ENCODE measurements around the gene CLTB. TPM values are rescaled to one million over a fixed set of nuclear protein-coding genes. Genes with fewer than 3 reads are reported as not detected.

Gene CLTB
- total and polyA plus RNA-seq, 2 of the 13 experiments (the other 11 are each of a cell fraction or from before 2014, with no cell fraction given), result 23.3 to 33.8 TPM

DNA sequence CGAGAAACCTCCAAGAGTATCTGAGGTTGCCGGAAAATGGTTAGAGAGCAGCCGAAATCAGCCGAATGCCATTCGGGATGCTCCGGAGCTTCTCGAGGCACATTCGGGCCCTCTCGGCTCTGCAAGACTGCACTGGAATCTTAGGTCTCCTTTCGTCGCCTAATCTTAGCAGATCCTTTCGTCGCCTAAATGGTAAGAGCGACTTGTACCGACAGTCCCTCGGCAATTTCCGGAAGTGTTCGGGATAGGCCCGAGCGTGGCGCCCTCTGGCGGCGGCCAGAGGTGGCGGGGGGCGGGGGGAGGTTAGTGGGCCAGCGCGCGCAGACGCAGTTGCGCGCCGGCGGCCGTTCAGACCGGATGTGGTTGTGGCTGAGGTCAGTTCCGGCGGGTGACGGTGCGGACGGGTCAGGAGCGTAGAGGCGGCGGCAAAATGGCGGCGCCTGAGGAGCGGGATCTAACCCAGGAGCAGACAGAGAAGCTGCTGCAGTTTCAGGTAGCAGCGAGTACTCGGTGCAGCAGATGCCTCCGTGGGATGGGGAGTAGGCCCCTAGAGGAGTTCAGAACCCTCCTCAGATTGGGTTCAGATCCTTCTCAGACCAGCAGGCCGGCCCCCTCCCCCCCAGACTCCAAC lies 31.8 kb upstream of the CLTB start, which contains the start of gene FAF2 (continued):
- TF ChIP-seq, protein P1, sequence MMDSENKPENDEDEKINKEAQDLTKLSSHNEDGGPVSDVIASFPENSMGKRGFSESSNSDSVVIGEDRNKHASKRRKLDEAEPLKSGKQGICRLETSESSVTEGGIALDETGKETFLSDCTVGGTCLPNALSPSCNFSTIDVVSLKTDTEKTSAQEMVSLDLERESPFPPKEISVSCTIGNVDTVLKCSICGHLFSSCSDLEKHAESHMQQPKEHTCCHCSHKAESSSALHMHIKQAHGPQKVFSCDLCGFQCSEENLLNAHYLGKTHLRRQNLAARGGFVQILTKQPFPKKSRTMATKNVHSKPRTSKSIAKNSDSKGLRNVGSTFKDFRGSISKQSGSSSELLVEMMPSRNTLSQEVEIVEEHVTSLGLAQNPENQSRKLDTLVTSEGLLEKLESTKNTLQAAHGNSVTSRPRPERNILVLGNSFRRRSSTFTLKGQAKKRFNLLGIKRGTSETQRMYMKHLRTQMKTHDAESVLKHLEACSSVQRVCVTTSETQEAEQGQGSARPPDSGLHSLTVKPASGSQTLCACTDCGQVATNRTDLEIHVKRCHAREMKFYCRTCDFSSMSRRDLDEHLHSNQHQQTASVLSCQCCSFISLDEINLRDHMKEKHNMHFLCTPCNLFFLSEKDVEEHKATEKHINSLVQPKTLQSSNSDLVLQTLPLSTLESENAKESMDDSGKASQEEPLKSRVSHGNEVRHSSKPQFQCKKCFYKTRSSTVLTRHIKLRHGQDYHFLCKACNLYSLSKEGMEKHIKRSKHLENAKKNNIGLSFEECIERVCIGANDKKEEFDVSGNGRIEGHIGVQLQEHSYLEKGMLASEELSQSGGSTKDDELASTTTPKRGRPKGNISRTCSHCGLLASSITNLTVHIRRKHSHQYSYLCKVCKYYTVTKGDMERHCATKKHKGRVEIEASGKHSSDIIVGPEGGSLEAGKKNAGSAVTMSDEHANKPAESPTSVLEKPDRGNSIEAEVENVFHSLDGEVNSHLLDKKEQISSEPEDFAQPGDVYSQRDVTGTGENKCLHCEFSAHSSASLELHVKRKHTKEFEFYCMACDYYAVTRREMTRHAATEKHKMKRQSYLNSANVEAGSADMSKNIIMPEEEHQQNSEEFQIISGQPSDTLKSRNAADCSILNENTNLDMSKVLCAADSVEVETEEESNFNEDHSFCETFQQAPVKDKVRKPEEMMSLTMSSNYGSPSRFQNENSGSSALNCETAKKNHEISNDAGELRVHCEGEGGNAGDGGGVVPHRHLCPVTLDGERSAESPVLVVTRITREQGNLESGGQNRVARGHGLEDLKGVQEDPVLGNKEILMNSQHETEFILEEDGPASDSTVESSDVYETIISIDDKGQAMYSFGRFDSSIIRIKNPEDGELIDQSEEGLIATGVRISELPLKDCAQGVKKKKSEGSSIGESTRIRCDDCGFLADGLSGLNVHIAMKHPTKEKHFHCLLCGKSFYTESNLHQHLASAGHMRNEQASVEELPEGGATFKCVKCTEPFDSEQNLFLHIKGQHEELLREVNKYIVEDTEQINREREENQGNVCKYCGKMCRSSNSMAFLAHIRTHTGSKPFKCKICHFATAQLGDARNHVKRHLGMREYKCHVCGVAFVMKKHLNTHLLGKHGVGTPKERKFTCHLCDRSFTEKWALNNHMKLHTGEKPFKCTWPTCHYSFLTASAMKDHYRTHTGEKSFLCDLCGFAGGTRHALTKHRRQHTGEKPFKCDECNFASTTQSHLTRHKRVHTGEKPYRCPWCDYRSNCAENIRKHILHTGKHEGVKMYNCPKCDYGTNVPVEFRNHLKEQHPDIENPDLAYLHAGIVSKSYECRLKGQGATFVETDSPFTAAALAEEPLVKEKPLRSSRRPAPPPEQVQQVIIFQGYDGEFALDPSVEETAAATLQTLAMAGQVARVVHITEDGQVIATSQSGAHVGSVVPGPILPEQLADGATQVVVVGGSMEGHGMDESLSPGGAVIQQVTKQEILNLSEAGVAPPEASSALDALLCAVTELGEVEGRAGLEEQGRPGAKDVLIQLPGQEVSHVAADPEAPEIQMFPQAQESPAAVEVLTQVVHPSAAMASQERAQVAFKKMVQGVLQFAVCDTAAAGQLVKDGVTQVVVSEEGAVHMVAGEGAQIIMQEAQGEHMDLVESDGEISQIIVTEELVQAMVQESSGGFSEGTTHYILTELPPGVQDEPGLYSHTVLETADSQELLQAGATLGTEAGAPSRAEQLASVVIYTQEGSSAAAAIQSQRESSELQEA (CRISPR knock-in tag; IDR thresholded peaks at IDR 0.05; ENCODE audit: not compliant biosample characterization), result no peak
- no peak for TF ChIP-seq ZFP36L2 (CRISPR knock-in tag; IDR thresholded peaks at IDR 0.05)
- no peak for TF ChIP-seq ZNF446 (CRISPR knock-in tag; IDR thresholded peaks at IDR 0.05)
- no peak for TF ChIP-seq NR1H2 (CRISPR knock-in tag; IDR thresholded peaks at IDR 0.05; ENCODE audit: borderline replicate concordance, low read depth)
- no peak; the same call in 1 of the 2 replicates for TF ChIP-seq NAIF1 (CRISPR knock-in tag; IDR thresholded peaks at IDR 0.05; ENCODE audit: borderline replicate concordance)
- no peak for TF ChIP-seq ZNF713 (CRISPR knock-in tag; IDR thresholded peaks at IDR 0.05)
- 0 out of 2 replicates have a peak, but pooled peaks have one; percentile 15 for TF ChIP-seq ZNF558 (CRISPR knock-in tag; IDR thresholded peaks at IDR 0.05; ENCODE audit: borderline replicate concordance)
- peak; percentile 90 for TF ChIP-seq ETV5 (CRISPR knock-in tag; IDR thresholded peaks at IDR 0.05; ENCODE audit: borderline replicate concordance)
- no peak for TF ChIP-seq SUZ12 (IDR thresholded peaks at IDR 0.05; ENCODE audit: low read depth, low read length)
- TF ChIP-seq MTF1 (CRISPR knock-in tag; IDR thresholded peaks at IDR 0.05), result no peak
- no peak; the same call in 1 of the 2 replicates for TF ChIP-seq WIZ (CRISPR knock-in tag; IDR thresholded peaks at IDR 0.05)
- TF ChIP-seq, protein P2, sequence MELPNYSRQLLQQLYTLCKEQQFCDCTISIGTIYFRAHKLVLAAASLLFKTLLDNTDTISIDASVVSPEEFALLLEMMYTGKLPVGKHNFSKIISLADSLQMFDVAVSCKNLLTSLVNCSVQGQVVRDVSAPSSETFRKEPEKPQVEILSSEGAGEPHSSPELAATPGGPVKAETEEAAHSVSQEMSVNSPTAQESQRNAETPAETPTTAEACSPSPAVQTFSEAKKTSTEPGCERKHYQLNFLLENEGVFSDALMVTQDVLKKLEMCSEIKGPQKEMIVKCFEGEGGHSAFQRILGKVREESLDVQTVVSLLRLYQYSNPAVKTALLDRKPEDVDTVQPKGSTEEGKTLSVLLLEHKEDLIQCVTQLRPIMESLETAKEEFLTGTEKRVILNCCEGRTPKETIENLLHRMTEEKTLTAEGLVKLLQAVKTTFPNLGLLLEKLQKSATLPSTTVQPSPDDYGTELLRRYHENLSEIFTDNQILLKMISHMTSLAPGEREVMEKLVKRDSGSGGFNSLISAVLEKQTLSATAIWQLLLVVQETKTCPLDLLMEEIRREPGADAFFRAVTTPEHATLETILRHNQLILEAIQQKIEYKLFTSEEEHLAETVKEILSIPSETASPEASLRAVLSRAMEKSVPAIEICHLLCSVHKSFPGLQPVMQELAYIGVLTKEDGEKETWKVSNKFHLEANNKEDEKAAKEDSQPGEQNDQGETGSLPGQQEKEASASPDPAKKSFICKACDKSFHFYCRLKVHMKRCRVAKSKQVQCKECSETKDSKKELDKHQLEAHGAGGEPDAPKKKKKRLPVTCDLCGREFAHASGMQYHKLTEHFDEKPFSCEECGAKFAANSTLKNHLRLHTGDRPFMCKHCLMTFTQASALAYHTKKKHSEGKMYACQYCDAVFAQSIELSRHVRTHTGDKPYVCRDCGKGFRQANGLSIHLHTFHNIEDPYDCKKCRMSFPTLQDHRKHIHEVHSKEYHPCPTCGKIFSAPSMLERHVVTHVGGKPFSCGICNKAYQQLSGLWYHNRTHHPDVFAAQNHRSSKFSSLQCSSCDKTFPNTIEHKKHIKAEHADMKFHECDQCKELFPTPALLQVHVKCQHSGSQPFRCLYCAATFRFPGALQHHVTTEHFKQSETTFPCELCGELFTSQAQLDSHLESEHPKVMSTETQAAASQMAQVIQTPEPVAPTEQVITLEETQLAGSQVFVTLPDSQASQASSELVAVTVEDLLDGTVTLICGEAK (IDR thresholded peaks at IDR 0.05), result peak; percentile 68
- TF ChIP-seq, protein P2 (CRISPR knock-in tag; IDR thresholded peaks at IDR 0.05), result no peak; the same call in none of the 2 replicates

Data from HepG2 (cell line).